Suprapubic skin (tissue), 4 donors: ENCODE measurements around the gene WDR81. TPM values are rescaled to one million over a fixed set of nuclear protein-coding genes. Genes with fewer than 3 reads are reported as not detected.
A peak's percentile ranks its signal among the peaks of the same experiment; 100 is the strongest.
"Not testable (repeated sequence)": the region's sequence is repeated elsewhere in the genome, so short reads cannot be mapped to it uniquely, and the experiment has no call there.

Experiments used
- DNase-seq, 2 donors: peaks; one replicate each; pipeline ENCODE4 v3.0.0-alpha.2; 2019; ENCODE audit warnings: low spot score in 2 of 2
- H3K27ac ChIP-seq: fragments of 200-600 bp; sonication (generic); one replicate; pipeline ENCODE4 v1.5.1; 2019
- H3K27me3 ChIP-seq: fragments of 200-600 bp; sonication (generic); one replicate; pipeline ENCODE4 v1.5.1; 2019
- H3K36me3 ChIP-seq: fragments of 200-600 bp; sonication (generic); one replicate; pipeline ENCODE4 v1.5.1; 2019
- H3K4me1 ChIP-seq: fragments of 200-600 bp; sonication (generic); one replicate; pipeline ENCODE4 v1.5.1; 2019
- H3K4me3 ChIP-seq: fragments of 200-600 bp; sonication (generic); one replicate; pipeline ENCODE4 v1.5.1; 2019; ENCODE audit warnings: mild to moderate bottlenecking
- H3K9me3 ChIP-seq: fragments of 200-600 bp; sonication (generic); one replicate; pipeline ENCODE4 v1.5.1; 2019
- EP300 ChIP-seq: sonication (generic); formaldehyde crosslinking; IDR thresholded peaks from one replicate; pipeline ENCODE4 v1.6.1; 2017; ENCODE audit warnings: antibody characterized with exemption
- POLR2A ChIP-seq, 2 donors: fragments of 450-650 bp; IDR thresholded peaks; one replicate each; pipeline ENCODE4 v1.6.1; 2017; ENCODE audit warnings: antibody characterized with exemption in 2 of 2, mild to moderate bottlenecking in 2 of 2, moderate library complexity in 2 of 2
- POLR2AphosphoS5 ChIP-seq, 3 donors: sonication (generic); formaldehyde crosslinking; IDR thresholded peaks; one replicate each; pipeline ENCODE4 v1.6.1; 2017; ENCODE audit warnings: antibody characterized with exemption in 3 of 3
- WGBS: methylation state at CpG from one replicate; pipeline ENCODE4 v1.1.5; 2018; 5-methylcytosine and 5-hydroxymethylcytosine counted together
- total RNA-seq, 4 donors: library from RNA; depleted of rRNA; stranded (reverse); fragments of >200 nt; gene quantifications; one replicate each; pipeline ENCODE4 v1.1.0, GENCODE V29; 2016
- TF ChIP-seq, protein P1 (sequence below), 2 donors: fragments of 200-600 bp in 1 of 2; fragments of 450-650 bp in 1 of 2; sonication (generic) in 1 of 2; IDR thresholded peaks; one replicate each; pipeline ENCODE4 v1.5.1; 2016 to 2019; ENCODE audit warnings: antibody characterized with exemption in 2 of 2, mild to moderate bottlenecking in 1 of 2, moderate library complexity in 1 of 2

The WDR81 gene
- total RNA-seq, 4 donors from 2014 or later = 40.0 to 61.7 (median 51.3) TPM

DNA sequence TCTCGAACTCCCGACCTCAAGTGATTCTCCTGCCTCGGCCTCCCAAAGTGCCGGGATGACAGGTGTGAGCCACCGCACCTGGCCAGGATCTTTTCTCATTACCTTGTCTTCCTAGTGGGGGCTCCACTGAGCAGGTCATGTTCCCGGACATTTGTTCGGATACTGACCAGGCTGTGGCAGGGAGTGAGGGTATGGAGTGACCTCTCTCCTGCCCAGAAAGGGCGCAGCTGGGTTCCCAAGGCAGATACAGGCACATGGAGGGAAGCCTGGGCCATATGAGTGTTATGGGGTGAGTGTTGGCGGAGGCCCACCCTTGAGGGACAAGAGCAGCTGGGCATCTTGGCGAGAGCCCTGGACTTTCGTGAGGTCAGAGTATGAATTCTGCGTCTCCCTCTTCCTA is 42.9 kb downstream of the WDR81 start:
- DNase-seq = no peak
- Histone ChIP-seq H3K36me3 (peaks cover 18% of the 10 kb centered on the region), H3K27ac (no peak overlapping the region), H3K4me3 (no peak overlapping the region), H3K4me1 (peaks cover 69% of the 10 kb centered on the region), H3K9me3 (no peaks in the 10 kb centered on the region), H3K27me3 (no peaks in the 10 kb centered on the region)
- 86% methylated on average over 12 of the region's 12 CpGs for WGBS
- no peak for TF ChIP-seq EP300
- TF ChIP-seq POLR2AphosphoS5 (IDR thresholded peaks at IDR 0.05) = no peak

DNA sequence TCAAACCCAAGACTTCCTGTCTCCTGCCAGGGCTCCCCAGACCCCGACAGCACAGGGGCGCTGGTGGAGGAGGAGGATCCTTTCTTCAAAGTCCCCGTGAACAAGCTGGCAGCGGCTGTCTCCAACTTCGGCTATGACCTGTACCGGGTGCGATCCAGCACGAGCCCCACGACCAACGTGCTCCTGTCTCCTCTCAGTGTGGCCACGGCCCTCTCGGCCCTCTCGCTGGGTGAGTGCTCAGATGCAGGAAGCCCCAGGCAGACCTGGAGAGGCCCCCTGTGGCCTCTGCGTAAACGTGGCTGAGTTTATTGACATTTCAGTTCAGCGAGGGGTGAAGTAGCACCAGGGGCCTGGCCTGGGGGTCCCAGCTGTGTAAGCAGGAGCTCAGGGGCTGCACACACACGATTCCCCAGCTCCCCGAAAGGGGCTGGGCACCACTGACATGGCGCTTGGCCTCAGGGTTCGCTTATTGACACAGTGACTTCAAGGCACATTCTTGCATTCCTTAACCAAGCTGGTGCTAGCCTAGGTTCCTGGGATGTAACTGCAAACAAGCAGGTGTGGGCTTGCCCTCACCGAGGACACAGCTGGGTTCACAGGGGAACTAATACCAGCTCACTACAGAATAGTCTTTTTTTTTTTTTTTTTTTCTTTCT is 45.4 kb downstream of the WDR81 start:
- WGBS = 20% methylated on average over 14 of the region's 21 CpGs
- no peaks in the 10 kb centered on the region for H3K27me3 ChIP-seq
- H3K4me3 ChIP-seq = no peak overlapping the region
- DNase-seq = no peak
- H3K36me3 ChIP-seq = peaks cover 21% of the 10 kb centered on the region
- TF ChIP-seq, protein P1, sequence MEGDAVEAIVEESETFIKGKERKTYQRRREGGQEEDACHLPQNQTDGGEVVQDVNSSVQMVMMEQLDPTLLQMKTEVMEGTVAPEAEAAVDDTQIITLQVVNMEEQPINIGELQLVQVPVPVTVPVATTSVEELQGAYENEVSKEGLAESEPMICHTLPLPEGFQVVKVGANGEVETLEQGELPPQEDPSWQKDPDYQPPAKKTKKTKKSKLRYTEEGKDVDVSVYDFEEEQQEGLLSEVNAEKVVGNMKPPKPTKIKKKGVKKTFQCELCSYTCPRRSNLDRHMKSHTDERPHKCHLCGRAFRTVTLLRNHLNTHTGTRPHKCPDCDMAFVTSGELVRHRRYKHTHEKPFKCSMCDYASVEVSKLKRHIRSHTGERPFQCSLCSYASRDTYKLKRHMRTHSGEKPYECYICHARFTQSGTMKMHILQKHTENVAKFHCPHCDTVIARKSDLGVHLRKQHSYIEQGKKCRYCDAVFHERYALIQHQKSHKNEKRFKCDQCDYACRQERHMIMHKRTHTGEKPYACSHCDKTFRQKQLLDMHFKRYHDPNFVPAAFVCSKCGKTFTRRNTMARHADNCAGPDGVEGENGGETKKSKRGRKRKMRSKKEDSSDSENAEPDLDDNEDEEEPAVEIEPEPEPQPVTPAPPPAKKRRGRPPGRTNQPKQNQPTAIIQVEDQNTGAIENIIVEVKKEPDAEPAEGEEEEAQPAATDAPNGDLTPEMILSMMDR (IDR thresholded peaks at IDR 0.05) = no peak
- peak in 2 of 3 donors; percentile 8 to 42 for TF ChIP-seq POLR2AphosphoS5 (IDR thresholded peaks at IDR 0.05)
- peak overlapping the region; percentile 85 for H3K27ac ChIP-seq
- H3K4me1 ChIP-seq = peaks cover 64% of the 10 kb centered on the region
- H3K9me3 ChIP-seq = no peaks in the 10 kb centered on the region

DNA sequence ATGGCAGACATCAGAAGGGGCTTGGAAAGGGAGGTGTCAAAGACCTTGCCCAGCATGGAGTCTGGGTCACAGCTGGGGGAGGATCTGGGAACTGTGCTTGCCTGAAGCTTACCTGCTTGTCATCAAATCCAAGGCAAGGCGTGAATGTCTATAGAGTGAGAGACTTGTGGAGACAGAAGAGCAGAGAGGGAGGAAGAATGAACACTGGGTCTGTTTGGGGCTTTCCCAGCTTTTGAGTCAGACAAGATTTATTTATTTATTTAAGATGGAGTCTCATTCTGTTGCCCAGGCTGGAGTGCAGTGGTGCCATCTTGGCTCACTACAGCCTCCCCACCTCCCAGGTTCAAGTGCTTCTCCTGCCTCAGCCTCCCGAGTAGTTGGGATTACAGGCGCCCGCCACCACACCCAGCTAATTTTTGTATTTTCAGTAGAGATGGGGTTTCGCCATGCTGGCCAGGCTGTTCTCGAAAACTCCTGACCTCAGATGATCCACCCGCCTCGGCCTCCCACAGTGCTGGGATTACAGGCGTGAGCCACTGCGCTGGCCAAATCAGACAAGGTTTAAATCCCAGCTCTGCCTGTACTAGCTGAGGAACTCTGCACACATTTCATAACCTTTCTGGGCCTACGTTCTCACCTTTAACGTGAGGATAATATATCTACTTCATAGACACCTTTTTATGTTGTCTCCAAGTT is 48.6 kb downstream of the WDR81 start:
- H3K27me3 ChIP-seq, DNase-seq, H3K9me3 ChIP-seq: not testable (repeated sequence)
- H3K4me3 ChIP-seq = peak overlapping the region; percentile 5
- peaks cover 54% of the 10 kb centered on the region for H3K4me1 ChIP-seq
- H3K27ac ChIP-seq = peak overlapping the region; percentile 71
- WGBS = 69% methylated on average over 12 of the region's 12 CpGs
- peaks cover 50% of the 10 kb centered on the region for H3K36me3 ChIP-seq

DNA sequence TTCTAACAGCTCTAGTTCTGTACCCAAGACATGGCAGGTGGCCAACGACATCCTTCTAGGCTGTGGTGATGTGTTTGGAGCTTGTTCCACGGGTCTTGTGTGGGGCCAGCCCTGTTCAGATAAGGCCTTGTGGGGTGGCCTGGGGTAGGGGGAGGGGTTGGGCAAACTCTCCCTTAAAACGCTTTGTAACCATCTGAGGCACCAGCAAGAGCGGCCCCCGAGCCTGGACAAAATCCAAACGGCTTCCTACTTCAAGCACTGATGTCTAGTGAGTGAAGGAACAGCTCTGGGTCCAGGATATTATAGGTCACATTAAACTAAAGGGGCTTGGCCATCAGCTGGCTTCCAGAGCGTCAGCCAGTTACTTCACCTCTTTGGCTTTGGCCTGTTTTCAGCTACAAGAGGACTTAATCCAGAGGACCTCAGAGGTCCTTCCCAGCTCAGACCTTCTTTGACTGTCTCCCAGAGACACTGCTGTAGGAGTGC is 49.2 kb downstream of the WDR81 start:
- peaks cover 51% of the 10 kb centered on the region for H3K36me3 ChIP-seq
- WGBS = 42% methylated on average over 7 of the region's 7 CpGs
- H3K9me3 ChIP-seq = no peaks in the 10 kb centered on the region
- no peak for DNase-seq
- H3K4me1 ChIP-seq = peaks cover 54% of the 10 kb centered on the region
- peak overlapping the region; percentile 71 for H3K27ac ChIP-seq
- TF ChIP-seq POLR2A (IDR thresholded peaks at IDR 0.05) = no peak
- no peak overlapping the region for H3K4me3 ChIP-seq
- H3K27me3 ChIP-seq = no peaks in the 10 kb centered on the region

DNA sequence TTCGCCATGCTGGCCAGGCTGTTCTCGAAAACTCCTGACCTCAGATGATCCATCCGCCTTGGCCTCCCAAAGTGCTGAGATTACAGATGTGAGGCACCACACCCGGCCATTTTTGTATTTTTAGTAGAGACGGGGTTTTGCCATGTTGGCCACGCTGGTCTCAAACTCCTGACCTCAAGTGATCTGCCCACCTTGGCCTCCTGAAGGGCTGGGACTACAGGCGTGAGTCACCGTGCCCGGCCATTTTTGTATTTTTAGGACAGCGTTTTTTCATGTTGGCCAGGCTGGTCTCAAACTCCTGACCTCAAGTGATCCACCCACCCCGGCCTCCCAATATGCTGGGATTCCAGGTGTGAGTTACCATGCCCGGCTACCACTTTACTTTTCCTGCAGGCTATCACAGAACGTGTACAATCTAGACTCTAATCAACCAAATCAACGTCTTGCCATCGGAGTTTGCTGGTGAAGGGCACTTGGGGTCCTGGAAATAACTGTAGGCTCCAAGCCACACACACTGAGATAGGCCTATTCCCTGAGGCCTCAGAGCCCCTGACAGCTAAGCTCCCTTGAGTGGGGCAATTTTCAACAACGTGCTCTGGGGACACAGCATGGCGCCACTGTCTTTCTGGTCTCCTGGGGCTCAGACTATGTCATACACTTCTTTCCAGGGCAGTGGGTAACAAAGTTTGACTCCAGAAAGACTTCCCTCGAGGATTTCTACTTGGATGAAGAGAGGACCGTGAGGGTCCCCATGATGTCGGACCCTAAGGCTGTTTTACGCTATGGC is 50.1 kb downstream of the WDR81 start:
- TF ChIP-seq POLR2A (IDR thresholded peaks at IDR 0.05) (no peak), POLR2AphosphoS5 (IDR thresholded peaks at IDR 0.05) (no peak), EP300 (no peak)
- TF ChIP-seq, protein P1 (IDR thresholded peaks at IDR 0.05) = no peak
- peaks cover 49% of the 10 kb centered on the region for H3K36me3 ChIP-seq
- WGBS = 87% methylated on average over 20 of the region's 21 CpGs
- no peak overlapping the region for H3K27ac ChIP-seq
- no peaks in the 10 kb centered on the region for H3K27me3 ChIP-seq
- DNase-seq = no peak
- H3K4me1 ChIP-seq = peaks cover 57% of the 10 kb centered on the region
- H3K9me3 ChIP-seq = no peaks in the 10 kb centered on the region
- no peak overlapping the region for H3K4me3 ChIP-seq

DNA sequence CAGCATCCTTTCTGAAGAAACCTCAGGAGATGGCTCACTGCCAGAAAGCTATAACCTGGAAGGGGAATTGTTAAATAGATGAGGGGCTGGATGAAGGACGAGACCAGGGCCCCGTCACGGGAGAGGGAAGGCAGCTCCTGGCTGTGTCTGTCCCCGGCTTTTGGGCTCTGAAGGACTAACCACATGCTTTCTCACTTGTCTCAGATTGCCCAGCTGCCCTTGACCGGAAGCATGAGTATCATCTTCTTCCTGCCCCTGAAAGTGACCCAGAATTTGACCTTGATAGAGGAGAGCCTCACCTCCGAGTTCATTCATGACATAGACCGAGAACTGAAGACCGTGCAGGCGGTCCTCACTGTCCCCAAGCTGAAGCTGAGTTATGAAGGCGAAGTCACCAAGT is 51.8 kb downstream of the WDR81 start:
- no peak overlapping the region for H3K4me3 ChIP-seq

More for the DNA sequence above, 51.8 kb downstream of the WDR81 start:
- peaks cover 45% of the 10 kb centered on the region for H3K36me3 ChIP-seq
- H3K9me3 ChIP-seq = no peaks in the 10 kb centered on the region
- TF ChIP-seq, protein P1 (IDR thresholded peaks at IDR 0.05) = no peak
- TF ChIP-seq EP300 = no peak
- no peak for TF ChIP-seq POLR2AphosphoS5 (IDR thresholded peaks at IDR 0.05)
- no peak for TF ChIP-seq POLR2A (IDR thresholded peaks at IDR 0.05)
- no peak overlapping the region for H3K27ac ChIP-seq
- peaks cover 60% of the 10 kb centered on the region for H3K4me1 ChIP-seq
- DNase-seq = no peak
- H3K27me3 ChIP-seq = no peaks in the 10 kb centered on the region
- WGBS = 89% methylated on average over 10 of the region's 10 CpGs
